A549 treated with AZD9567 at 1 μM for 4 hours (cell line): ENCODE data around the gene NLGN4Y. TPM values are rescaled to one million over a fixed set of nuclear protein-coding genes. Genes with fewer than 3 reads are reported as not detected.

ENCODE experiments used
- total RNA-seq: library from RNA; stranded (reverse); fragments of 200-300 nt; extraction: Qiagen RNA extraction; gene quantifications from 5 replicates; pipeline ENCODE4 v1.2.3, GENCODE V29; 2022; ENCODE audit not compliant: insufficient read depth

The NLGN4Y gene
- total RNA-seq, result 1.8 to 3.9 TPM (median 3.3 TPM) in 5 replicates

DNA sequence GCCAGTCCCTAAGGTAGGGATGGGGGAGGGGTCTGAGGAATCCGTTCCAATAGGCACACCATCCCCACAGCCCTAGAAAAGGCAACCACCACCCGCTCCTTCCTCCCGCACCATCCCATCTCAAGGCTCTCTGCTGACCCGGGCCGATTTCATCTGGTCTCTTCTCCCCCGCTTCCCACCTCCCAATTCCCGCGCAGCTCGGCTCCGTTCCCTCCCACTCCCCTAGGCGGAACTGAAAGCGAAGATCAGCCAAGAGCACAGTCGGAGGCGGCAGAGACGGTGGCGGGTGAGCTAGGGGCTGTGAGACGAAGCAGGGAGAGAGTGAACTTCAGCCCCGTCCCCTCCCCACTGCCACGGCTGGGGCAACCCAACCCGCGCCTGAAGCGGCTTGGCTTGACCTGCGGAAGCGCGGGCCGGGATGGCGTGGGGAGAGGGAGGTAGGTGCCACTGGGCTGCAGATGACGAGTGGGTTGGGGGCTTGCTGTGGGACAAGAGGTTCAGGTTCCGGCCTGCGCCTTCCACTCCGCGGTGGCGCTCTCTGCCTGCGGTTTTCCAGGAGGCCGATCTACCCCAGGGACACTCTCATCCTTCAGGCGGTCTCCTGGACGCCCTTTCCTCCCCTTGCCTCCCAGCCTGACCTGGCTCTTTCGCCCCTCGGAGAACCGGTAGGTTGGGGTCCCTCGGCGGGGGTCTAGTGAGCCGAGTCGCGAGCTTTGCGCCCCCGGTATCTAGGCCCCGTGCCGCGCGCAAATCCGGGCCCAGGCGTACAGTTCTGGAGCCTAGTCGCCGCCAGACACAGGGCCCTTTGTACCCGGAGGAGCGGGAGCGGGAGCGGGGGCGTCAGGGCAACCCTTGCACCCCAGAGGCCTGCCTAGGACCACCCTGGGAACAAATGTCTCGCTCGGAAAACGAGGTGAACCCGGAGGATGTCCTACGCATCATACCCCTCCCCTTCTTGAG lies at the start of gene NLGN4Y:
NLGN4Y (plus strand) TSS at position 258 of the 960 bp plus-strand sequence. CDS start 97,591 bp downstream, outside the sequence.

